GM12891 (cell line): ENCODE data around the gene RPP38. TPM values are rescaled to one million over a fixed set of nuclear protein-coding genes. Genes with fewer than 3 reads are reported as not detected.
A peak's percentile ranks its signal among the peaks of the same experiment; 100 is the strongest.

Source experiments
- DNase-seq: peaks from one replicate; pipeline ENCODE4 v3.0.0; 2011; ENCODE audit warnings: low spot score; ENCODE audit not compliant: insufficient read length
- FAIRE-seq: peaks from 2 replicates; lab custom pipeline; 2011; peaks lifted over from hg19 to GRCh38; lab: Jason Lieb, UNC
- PAX5 ChIP-seq: IDR thresholded peaks from 2 replicates; pipeline ENCODE4 v1.6.1; 2011; ENCODE audit warnings: low read length, moderate library complexity, mild to moderate bottlenecking; ENCODE audit not compliant: insufficient read depth, severe bottlenecking
- POLR2A ChIP-seq: IDR thresholded peaks from 2 replicates; pipeline ENCODE4 v1.6.1; 2011; ENCODE audit warnings: low read depth, low read length, control low read depth
- POLR2AphosphoS5 ChIP-seq: IDR thresholded peaks from 2 replicates; pipeline ENCODE4 v1.6.1; 2011; ENCODE audit warnings: low read depth, low read length, control low read depth
- POU2F2 ChIP-seq: IDR thresholded peaks from 2 replicates; pipeline ENCODE4 v1.6.1; 2011; ENCODE audit warnings: low read depth, mild to moderate bottlenecking, control low read depth, low read length, moderate library complexity
- SPI1 ChIP-seq: IDR thresholded peaks from 2 replicates; pipeline ENCODE4 v1.6.1; 2011; ENCODE audit warnings: low read depth, low read length, control low read depth
- TAF1 ChIP-seq: IDR thresholded peaks from 2 replicates; pipeline ENCODE4 v1.6.1; 2011; ENCODE audit warnings: low read depth, low read length, control low read depth
- polyA plus RNA-seq: library from polyadenylated mRNA; unstranded; fragments of >200 nt; gene quantifications from one replicate; pipeline ENCODE4 v1.2.1, GENCODE V29; 2012; ENCODE audit warnings: low read depth, missing spikeins, inconsistent platforms; ENCODE audit not compliant: missing spikeins

Gene RPP38
- polyA plus RNA-seq: 18.8 TPM

- FAIRE-seq: peak; percentile 98
- peak; percentile 71 for TF ChIP-seq SPI1
- peak; percentile 72 for TF ChIP-seq POU2F2
- peak; percentile 92 for TF ChIP-seq POLR2AphosphoS5
- TF ChIP-seq TAF1: peak; percentile 68
- TF ChIP-seq PAX5: no peak
- TF ChIP-seq POLR2A: peak; percentile 84
- peak; percentile 96 for DNase-seq
These were observed at the start of gene RPP38 for GRCh38 chr10:15097011-15097812. Gene RPP38 (plus strand): TSS chr10:15097355. CDS start chr10:15103315, 5,960 bp downstream.

GRCh38 chr10:15049533-15049932 lies 47.6 kb upstream of the RPP38 start:
- DNase-seq (no peak), FAIRE-seq (no peak)
- TF ChIP-seq SPI1 (no peak), PAX5 (no peak), POLR2A (no peak), TAF1 (no peak), POU2F2 (no peak), POLR2AphosphoS5 (no peak)

GRCh38 chr10:15052121-15052520 lies 45.0 kb upstream of the RPP38 start:
- DNase-seq (no peak), FAIRE-seq (no peak)
- TF ChIP-seq SPI1 (no peak), POLR2A (no peak), POLR2AphosphoS5 (no peak), TAF1 (no peak), POU2F2 (no peak), PAX5 (no peak)

- no peak for FAIRE-seq
- TF ChIP-seq POLR2AphosphoS5: no peak
- TF ChIP-seq TAF1: no peak
- TF ChIP-seq SPI1: no peak
- TF ChIP-seq PAX5: no peak
- no peak for TF ChIP-seq POU2F2
- no peak for TF ChIP-seq POLR2A
- no peak for DNase-seq
These were observed 44.1 kb upstream of the RPP38 start for GRCh38 chr10:15053061-15053460.

- DNase-seq (no peak), FAIRE-seq (no peak)
- TF ChIP-seq SPI1 (no peak), POLR2AphosphoS5 (no peak), POLR2A (no peak), TAF1 (no peak), POU2F2 (no peak), PAX5 (no peak)
These were observed 38.5 kb upstream of the RPP38 start for GRCh38 chr10:15058689-15059088.

GRCh38 chr10:15059914-15060313 lies 37.2 kb upstream of the RPP38 start:
- no peak for TF ChIP-seq TAF1
- no peak for DNase-seq
- no peak for FAIRE-seq

GRCh38 chr10:15060638-15061037 lies 36.5 kb upstream of the RPP38 start:
- DNase-seq (no peak), FAIRE-seq (no peak)
- TF ChIP-seq POLR2AphosphoS5 (no peak), POLR2A (no peak), PAX5 (no peak), TAF1 (no peak), SPI1 (no peak), POU2F2 (no peak)

GRCh38 chr10:15067154-15067553 lies 30.0 kb upstream of the RPP38 start:
- TF ChIP-seq PAX5 (no peak), POU2F2 (no peak), POLR2A (no peak), TAF1 (no peak), SPI1 (no peak), POLR2AphosphoS5 (no peak)
- no peak for DNase-seq
- FAIRE-seq: no peak

- FAIRE-seq: no peak
- DNase-seq: no peak
- no peak for TF ChIP-seq POLR2A
- no peak for TF ChIP-seq POLR2AphosphoS5
- TF ChIP-seq PAX5: no peak
- no peak for TF ChIP-seq TAF1
- no peak for TF ChIP-seq SPI1
- TF ChIP-seq POU2F2: no peak
These were observed 28.4 kb upstream of the RPP38 start for GRCh38 chr10:15068802-15069201.

GRCh38 chr10:15069230-15069629 lies 27.9 kb upstream of the RPP38 start:
- no peak for TF ChIP-seq POU2F2
- no peak for TF ChIP-seq SPI1
- no peak for TF ChIP-seq TAF1
- no peak for TF ChIP-seq POLR2AphosphoS5
- no peak for TF ChIP-seq POLR2A
- no peak for TF ChIP-seq PAX5
- no peak for FAIRE-seq
- DNase-seq: no peak
